K562 (cell line): Measurements from ENCODE around the gene RNF32. TPM values are rescaled to one million over a fixed set of nuclear protein-coding genes. Genes with fewer than 3 reads are reported as not detected.

Source experiments
- BCOR ChIP-seq: fragments of 450-650 bp; IDR thresholded peaks from 2 replicates; pipeline ENCODE4 v1.6.1; 2016
- BDP1 ChIP-seq: IDR thresholded peaks from 3 replicates; pipeline ENCODE4 v1.6.1; 2011; ENCODE audit not compliant: insufficient read length, insufficient read depth
- CREB1 ChIP-seq, 2 experiments: sonication (generic) in 1 of 2; formaldehyde crosslinking in 1 of 2; IDR thresholded peaks; 2 replicates each; pipeline versions ENCODE4 v1.6.1 to v1.8.0; 2012 to 2022; ENCODE audit warnings: inconsistent platforms in 1 of 2, mild to moderate bottlenecking in 1 of 2, missing genetic modification reagents in 1 of 2, moderate library complexity in 1 of 2
- ETV1 ChIP-seq: fragments of 450-650 bp; conservative IDR thresholded peaks from 2 replicates; pipeline ENCODE4 v1.6.1; 2016; ENCODE audit warnings: missing genetic modification characterization, control low read depth, low read depth, missing compliant biosample characterization
- PCBP2 ChIP-seq: fragments of 200-400 bp; formaldehyde crosslinking; IDR thresholded peaks from 2 replicates; pipeline ENCODE4 v1.6.1; 2018; ENCODE audit warnings: low read length, low read depth, mild to moderate bottlenecking, moderate library complexity; ENCODE audit not compliant: poor library complexity, severe bottlenecking
- POLR2G ChIP-seq: fragments of 200-400 bp; formaldehyde crosslinking; IDR thresholded peaks from 2 replicates; pipeline ENCODE4 v1.6.1; 2017; ENCODE audit warnings: low read depth, mild to moderate bottlenecking, antibody characterized with exemption, low read length, moderate library complexity
- POLR3A ChIP-seq: IDR thresholded peaks from 2 replicates; pipeline ENCODE4 v1.6.1; 2011; ENCODE audit warnings: borderline replicate concordance, mild to moderate bottlenecking, moderate library complexity; ENCODE audit not compliant: insufficient read length, insufficient read depth; ENCODE audit errors: extremely low read depth
- SAP30 ChIP-seq: fragments of 200-600 bp; sonication (generic); IDR thresholded peaks from 2 replicates; pipeline ENCODE4 v1.6.1; 2012; ENCODE audit warnings: borderline replicate concordance, low read depth, mild to moderate bottlenecking, moderate library complexity, low read length, control low read depth, inconsistent platforms; ENCODE audit not compliant: insufficient read depth, poor library complexity, severe bottlenecking
- SIX5 ChIP-seq, 2 experiments: IDR thresholded peaks; 2 replicates each; pipeline ENCODE4 v1.6.1; 2011; ENCODE audit warnings: low read length in 2 of 2, borderline replicate concordance in 1 of 2, low read depth in 1 of 2, mild to moderate bottlenecking in 1 of 2, moderate library complexity in 1 of 2; ENCODE audit not compliant: insufficient read depth in 1 of 2
- SRSF3 ChIP-seq: fragments of 200-400 bp; formaldehyde crosslinking; IDR thresholded peaks from 2 replicates; pipeline ENCODE4 v1.6.1; 2016; ENCODE audit warnings: mild to moderate bottlenecking, low read length, moderate library complexity; ENCODE audit not compliant: insufficient read depth
- ZBTB17 ChIP-seq: fragments of 450-650 bp; formaldehyde crosslinking; IDR thresholded peaks from 2 replicates; pipeline ENCODE4 v1.4.0; 2020; ENCODE audit warnings: mild to moderate bottlenecking
- ZKSCAN3 ChIP-seq: fragments of 250-450 bp; sonication (Bioruptor Pico); IDR thresholded peaks from 2 replicates; pipeline ENCODE4 v1.4.0; 2020
- polyA plus RNA-seq, 8 experiments: library from polyadenylated mRNA; depleted of rRNA in 4 of 8; stranded (reverse) in 5 of 8; unstranded in 3 of 8; fragments of >200 nt; fragmentation: Nextera tagmentation in 2 of 8; fragmentation: Illumina TruSeq in 1 of 8; extraction: Ambion mirVana in 2 of 8; extraction: Trizol in 1 of 8; gene quantifications; 2 replicates each; pipeline versions ENCODE4 v1.2.1 to v1.2.3, GENCODE V29; 2011 to 2014; ENCODE audit warnings: inconsistent platforms in 1 of 8, missing spikeins in 1 of 8
- total RNA-seq, 7 experiments: library from RNA; depleted of rRNA in 6 of 7; stranded (reverse); fragments of >200 nt in 6 of 7; fragmentation: Illumina TruSeq in 2 of 7; extraction: Trizol in 2 of 7; gene quantifications; 2 replicates each; pipeline versions ENCODE4 v1.2.1 to v1.2.3, GENCODE V29; 2011 to 2021; ENCODE audit warnings: low replicate concordance in 1 of 7
- TF ChIP-seq, protein P1 (sequence below), 2 experiments: fragments of 250-450 bp in 1 of 2; fragments of 450-650 bp in 1 of 2; sonication (Bioruptor Pico) in 1 of 2; IDR thresholded peaks; 2 replicates each; pipeline versions ENCODE4 v1.6.1 to v1.8.0; 2016 to 2021; ENCODE audit warnings: mild to moderate bottlenecking in 2 of 2, moderate library complexity in 2 of 2, missing compliant biosample characterization in 1 of 2, missing genetic modification characterization in 1 of 2
- TF ChIP-seq, protein P2 (sequence below): sonication (generic); formaldehyde crosslinking; IDR thresholded peaks from 2 replicates; pipeline ENCODE4 v1.4.0; 2020; ENCODE audit warnings: mild to moderate bottlenecking, missing genetic modification reagents
- TF ChIP-seq, protein P3 (sequence below): IDR thresholded peaks from 3 replicates; pipeline ENCODE4 v1.6.1; 2011; ENCODE audit warnings: borderline replicate concordance, mild to moderate bottlenecking, moderate library complexity; ENCODE audit not compliant: insufficient read length; ENCODE audit errors: extremely low read depth
- TF ChIP-seq, protein P4 (sequence below): sonication (generic); formaldehyde crosslinking; IDR thresholded peaks from 2 replicates; pipeline ENCODE4 v1.5.0; 2020; ENCODE audit warnings: missing genetic modification reagents
- TF ChIP-seq, protein P5 (sequence below): fragments of 250-450 bp; sonication (Bioruptor Pico); IDR thresholded peaks from 2 replicates; pipeline ENCODE4 v1.4.0; 2020; ENCODE audit warnings: mild to moderate bottlenecking, moderate library complexity

RNF32 gene
- total and polyA plus RNA-seq, 9 of the 15 experiments (the other 6 are each of a cell fraction or from before 2014, with no cell fraction given): 2.6 to 7.0 (median 4.6) TPM

DNA sequence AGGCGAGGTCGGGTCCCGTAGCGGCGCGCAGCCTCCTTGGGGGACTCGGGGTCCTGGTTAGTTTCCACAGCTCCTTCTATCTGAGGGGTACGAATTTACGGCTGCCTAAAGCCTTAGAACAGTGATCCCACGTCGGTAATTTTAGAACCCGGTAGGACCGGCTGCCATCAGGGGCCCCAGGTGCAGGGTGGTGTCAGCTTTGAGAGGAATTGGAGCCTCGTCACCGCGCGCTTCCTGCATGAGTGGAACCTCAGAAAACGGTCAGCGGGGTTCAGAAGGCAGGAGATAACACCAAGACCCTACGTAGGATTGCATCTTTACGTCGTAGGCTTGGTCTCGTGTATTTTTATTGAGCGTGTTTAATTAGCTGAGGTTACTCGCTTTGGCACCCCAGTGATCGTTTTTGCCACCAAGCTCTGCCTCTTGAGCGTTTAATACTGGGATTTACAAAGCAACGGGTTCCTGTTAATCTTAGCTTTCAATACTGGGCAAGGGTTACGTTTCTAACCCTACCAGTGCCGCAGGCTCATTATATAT lies 443 bp downstream of the RNF32 start (continued):
- TF ChIP-seq, protein P1, sequence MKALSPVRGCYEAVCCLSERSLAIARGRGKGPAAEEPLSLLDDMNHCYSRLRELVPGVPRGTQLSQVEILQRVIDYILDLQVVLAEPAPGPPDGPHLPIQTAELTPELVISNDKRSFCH (CRISPR knock-in tag; IDR thresholded peaks at IDR 0.05): no peak
- TF ChIP-seq, protein P1 (tag; IDR thresholded peaks at IDR 0.05): peak; percentile 65
- TF ChIP-seq CREB1 (IDR thresholded peaks at IDR 0.05) (no peak; the same call in 1 of the 2 replicates), CREB1 (CRISPR knock-in tag; IDR thresholded peaks at IDR 0.05) (0 out of 2 replicates have a peak, but pooled peaks have one; percentile 2), PCBP2 (no peak), SAP30 (peak; percentile 75), SRSF3 (no peak), BDP1 (no peak), BCOR (peak; percentile 42; the same call in 1 of the 2 replicates), SIX5 (IDR thresholded peaks at IDR 0.05; ENCODE audit: borderline replicate concordance in 1 of 2, insufficient read depth in 1 of 2, low read depth in 1 of 2, low read length in 2 of 2) (no peak), ZBTB17 (CRISPR knock-in tag) (0 out of 2 replicates have a peak, but pooled peaks have one; percentile 47), POLR2G (no peak), ETV1 (tag) (0 out of 2 replicates have a peak, but pooled peaks have one; percentile 1), ZKSCAN3 (CRISPR knock-in tag) (no peak), POLR3A (no peak)
- TF ChIP-seq, protein P2, sequence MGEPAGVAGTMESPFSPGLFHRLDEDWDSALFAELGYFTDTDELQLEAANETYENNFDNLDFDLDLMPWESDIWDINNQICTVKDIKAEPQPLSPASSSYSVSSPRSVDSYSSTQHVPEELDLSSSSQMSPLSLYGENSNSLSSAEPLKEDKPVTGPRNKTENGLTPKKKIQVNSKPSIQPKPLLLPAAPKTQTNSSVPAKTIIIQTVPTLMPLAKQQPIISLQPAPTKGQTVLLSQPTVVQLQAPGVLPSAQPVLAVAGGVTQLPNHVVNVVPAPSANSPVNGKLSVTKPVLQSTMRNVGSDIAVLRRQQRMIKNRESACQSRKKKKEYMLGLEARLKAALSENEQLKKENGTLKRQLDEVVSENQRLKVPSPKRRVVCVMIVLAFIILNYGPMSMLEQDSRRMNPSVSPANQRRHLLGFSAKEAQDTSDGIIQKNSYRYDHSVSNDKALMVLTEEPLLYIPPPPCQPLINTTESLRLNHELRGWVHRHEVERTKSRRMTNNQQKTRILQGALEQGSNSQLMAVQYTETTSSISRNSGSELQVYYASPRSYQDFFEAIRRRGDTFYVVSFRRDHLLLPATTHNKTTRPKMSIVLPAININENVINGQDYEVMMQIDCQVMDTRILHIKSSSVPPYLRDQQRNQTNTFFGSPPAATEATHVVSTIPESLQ (CRISPR knock-in tag): no peak
- TF ChIP-seq, protein P3, sequence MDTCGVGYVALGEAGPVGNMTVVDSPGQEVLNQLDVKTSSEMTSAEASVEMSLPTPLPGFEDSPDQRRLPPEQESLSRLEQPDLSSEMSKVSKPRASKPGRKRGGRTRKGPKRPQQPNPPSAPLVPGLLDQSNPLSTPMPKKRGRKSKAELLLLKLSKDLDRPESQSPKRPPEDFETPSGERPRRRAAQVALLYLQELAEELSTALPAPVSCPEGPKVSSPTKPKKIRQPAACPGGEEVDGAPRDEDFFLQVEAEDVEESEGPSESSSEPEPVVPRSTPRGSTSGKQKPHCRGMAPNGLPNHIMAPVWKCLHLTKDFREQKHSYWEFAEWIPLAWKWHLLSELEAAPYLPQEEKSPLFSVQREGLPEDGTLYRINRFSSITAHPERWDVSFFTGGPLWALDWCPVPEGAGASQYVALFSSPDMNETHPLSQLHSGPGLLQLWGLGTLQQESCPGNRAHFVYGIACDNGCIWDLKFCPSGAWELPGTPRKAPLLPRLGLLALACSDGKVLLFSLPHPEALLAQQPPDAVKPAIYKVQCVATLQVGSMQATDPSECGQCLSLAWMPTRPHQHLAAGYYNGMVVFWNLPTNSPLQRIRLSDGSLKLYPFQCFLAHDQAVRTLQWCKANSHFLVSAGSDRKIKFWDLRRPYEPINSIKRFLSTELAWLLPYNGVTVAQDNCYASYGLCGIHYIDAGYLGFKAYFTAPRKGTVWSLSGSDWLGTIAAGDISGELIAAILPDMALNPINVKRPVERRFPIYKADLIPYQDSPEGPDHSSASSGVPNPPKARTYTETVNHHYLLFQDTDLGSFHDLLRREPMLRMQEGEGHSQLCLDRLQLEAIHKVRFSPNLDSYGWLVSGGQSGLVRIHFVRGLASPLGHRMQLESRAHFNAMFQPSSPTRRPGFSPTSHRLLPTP: no peak
- TF ChIP-seq, protein P4, sequence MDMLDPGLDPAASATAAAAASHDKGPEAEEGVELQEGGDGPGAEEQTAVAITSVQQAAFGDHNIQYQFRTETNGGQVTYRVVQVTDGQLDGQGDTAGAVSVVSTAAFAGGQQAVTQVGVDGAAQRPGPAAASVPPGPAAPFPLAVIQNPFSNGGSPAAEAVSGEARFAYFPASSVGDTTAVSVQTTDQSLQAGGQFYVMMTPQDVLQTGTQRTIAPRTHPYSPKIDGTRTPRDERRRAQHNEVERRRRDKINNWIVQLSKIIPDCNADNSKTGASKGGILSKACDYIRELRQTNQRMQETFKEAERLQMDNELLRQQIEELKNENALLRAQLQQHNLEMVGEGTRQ (CRISPR knock-in tag): no peak
- TF ChIP-seq, protein P5, sequence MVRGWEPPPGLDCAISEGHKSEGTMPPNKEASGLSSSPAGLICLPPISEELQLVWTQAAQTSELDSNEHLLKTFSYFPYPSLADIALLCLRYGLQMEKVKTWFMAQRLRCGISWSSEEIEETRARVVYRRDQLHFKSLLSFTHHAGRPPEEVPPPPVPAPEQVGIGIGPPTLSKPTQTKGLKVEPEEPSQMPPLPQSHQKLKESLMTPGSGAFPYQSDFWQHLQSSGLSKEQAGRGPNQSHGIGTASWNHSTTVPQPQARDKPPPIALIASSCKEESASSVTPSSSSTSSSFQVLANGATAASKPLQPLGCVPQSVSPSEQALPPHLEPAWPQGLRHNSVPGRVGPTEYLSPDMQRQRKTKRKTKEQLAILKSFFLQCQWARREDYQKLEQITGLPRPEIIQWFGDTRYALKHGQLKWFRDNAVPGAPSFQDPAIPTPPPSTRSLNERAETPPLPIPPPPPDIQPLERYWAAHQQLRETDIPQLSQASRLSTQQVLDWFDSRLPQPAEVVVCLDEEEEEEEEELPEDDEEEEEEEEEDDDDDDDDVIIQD: no peak
